A549 (cell line): Measurements from ENCODE around the gene TMEM231. TPM values are rescaled to one million over a fixed set of nuclear protein-coding genes. Genes with fewer than 3 reads are reported as not detected.
A peak's percentile ranks its signal among the peaks of the same experiment; 100 is the strongest.
"Not testable (repeated sequence)": the region's sequence is repeated elsewhere in the genome, so short reads cannot be mapped to it uniquely, and the experiment has no call there.

ENCODE experiments used
- ATAC-seq, 2 experiments: fragments of 200-7000 bp in 1 of 2; fragments of >200 bp in 1 of 2; cut with Nextera tagmentation in 1 of 2; cut with Tn5 transposase in 1 of 2; 3 replicates each; pipeline versions ENCODE4 v1.8.0 to v1.9.1; 2018 to 2020; ENCODE audit warnings: mild to moderate bottlenecking in 1 of 2, moderate library complexity in 1 of 2
- CTCF ChIA-PET: fragments of 300-600 bp; sonication (Branson Sonifier 250); formaldehyde crosslinking; extraction: SDS; loops from one replicate; lab custom pipeline; 2021; ENCODE audit warnings: antibody characterized with exemption, inconsistent platforms; lab: Yijun Ruan, JAX
- POLR2A ChIA-PET: fragments of 350-600 bp; formaldehyde crosslinking; extraction: SDS; loops from one replicate; lab custom pipeline; 2021; ENCODE audit warnings: antibody characterized with exemption, inconsistent platforms; lab: Yijun Ruan, JAX
- DNase-seq, 2 experiments: peaks; one replicate each; pipeline versions ENCODE4 v3.0.0 to v3.0.0-alpha.2; 2011 to 2016; ENCODE audit warnings: low read depth in 1 of 2, low spot score in 1 of 2
- FAIRE-seq: peaks from 2 replicates; lab custom pipeline; 2011; peaks lifted over from hg19 to GRCh38; lab: Jason Lieb, UNC
- H3K27ac ChIP-seq, 2 experiments: fragments of >200 bp; sonication (Bioruptor Twin); formaldehyde crosslinking; 3 replicates each; pipeline ENCODE4 v1.5.1; 2016 to 2017
- H3K4me1 ChIP-seq: fragments of >200 bp; sonication (Bioruptor Twin); formaldehyde crosslinking; 3 replicates; pipeline ENCODE4 v1.6.1; 2016
- H3K4me2 ChIP-seq: fragments of >200 bp; sonication (Bioruptor Twin); formaldehyde crosslinking; 3 replicates; pipeline ENCODE4 v1.6.1; 2016
- H3K4me3 ChIP-seq: fragments of >200 bp; sonication (Bioruptor Twin); formaldehyde crosslinking; 3 replicates; pipeline ENCODE4 v1.5.1; 2016
- H3K9me3 ChIP-seq: fragments of >200 bp; sonication (Bioruptor Twin); formaldehyde crosslinking; 3 replicates; pipeline ENCODE4 v1.6.1; 2016
- CBX2 ChIP-seq: fragments of 200-600 bp; sonication (generic); IDR thresholded peaks from 2 replicates; pipeline ENCODE4 v1.6.1; 2016; ENCODE audit warnings: low read depth, mild to moderate bottlenecking, borderline replicate concordance
- CBX8 ChIP-seq: fragments of 200-600 bp; sonication (generic); IDR thresholded peaks from 2 replicates; pipeline ENCODE4 v1.6.1; 2016
- CEBPB ChIP-seq, 2 experiments: fragments of >200 bp in 1 of 2; sonication (Bioruptor Twin) in 1 of 2; formaldehyde crosslinking in 1 of 2; IDR thresholded peaks; 2 replicates each; pipeline ENCODE4 v1.6.1; 2012 to 2016
- CHD2 ChIP-seq: fragments of 150-350 bp; IDR thresholded peaks from 2 replicates; pipeline ENCODE4 v1.6.1; 2014; ENCODE audit warnings: low read length; ENCODE audit not compliant: partially characterized antibody
- EHF ChIP-seq: fragments of 250-450 bp; sonication (Bioruptor Pico); IDR thresholded peaks from 2 replicates; pipeline ENCODE4 v1.5.0; 2020; ENCODE audit warnings: mild to moderate bottlenecking
- ELK1 ChIP-seq: fragments of 150-350 bp; IDR thresholded peaks from 2 replicates; pipeline ENCODE4 v1.6.1; 2014; ENCODE audit warnings: low read depth, mild to moderate bottlenecking, low read length
- EP300 ChIP-seq, 2 experiments: fragments of >200 bp; sonication (Bioruptor Twin); formaldehyde crosslinking; IDR thresholded peaks; 2 replicates in 1 of 2; 3 replicates in 1 of 2; pipeline ENCODE4 v1.6.1; 2016 to 2017
- HDAC2 ChIP-seq: fragments of 200-600 bp; sonication (generic); IDR thresholded peaks from 2 replicates; pipeline ENCODE4 v1.6.1; 2016
- HOXA7 ChIP-seq: fragments of 250-450 bp; sonication (Bioruptor Pico); IDR thresholded peaks from 2 replicates; pipeline ENCODE4 v1.5.0; 2020; ENCODE audit warnings: mild to moderate bottlenecking, moderate library complexity
- HOXB13 ChIP-seq: fragments of 250-450 bp; sonication (Bioruptor Pico); IDR thresholded peaks from 2 replicates; pipeline ENCODE4 v1.5.0; 2020; ENCODE audit warnings: low read depth, mild to moderate bottlenecking, moderate library complexity
- HOXB5 ChIP-seq: fragments of 250-450 bp; sonication (Bioruptor Pico); IDR thresholded peaks from 2 replicates; pipeline ENCODE4 v1.5.0; 2020; ENCODE audit warnings: mild to moderate bottlenecking, moderate library complexity
- JUN ChIP-seq, 2 experiments: fragments of >200 bp; sonication (Bioruptor Twin); formaldehyde crosslinking; IDR thresholded peaks; 2 replicates in 1 of 2; 3 replicates in 1 of 2; pipeline ENCODE4 v1.6.1; 2016 to 2017
- JUNB ChIP-seq: fragments of >200 bp; sonication (Bioruptor Twin); formaldehyde crosslinking; IDR thresholded peaks from 2 replicates; pipeline ENCODE4 v1.6.1; 2016
- KDM1A ChIP-seq: fragments of 200-600 bp; sonication (generic); IDR thresholded peaks from 2 replicates; pipeline ENCODE4 v1.6.1; 2016; ENCODE audit warnings: low read depth, mild to moderate bottlenecking
- KDM5A ChIP-seq: fragments of 200-600 bp; sonication (generic); IDR thresholded peaks from 2 replicates; pipeline ENCODE4 v1.6.1; 2016; ENCODE audit warnings: antibody characterized with exemption, mild to moderate bottlenecking
- MAZ ChIP-seq: fragments of 150-350 bp; IDR thresholded peaks from 2 replicates; pipeline ENCODE4 v1.6.1; 2014; ENCODE audit warnings: antibody characterized with exemption, low read depth, low read length, borderline replicate concordance
- MYC ChIP-seq: IDR thresholded peaks from 2 replicates; pipeline ENCODE4 v1.6.1; 2012; ENCODE audit warnings: mild to moderate bottlenecking, inconsistent platforms, low read length, improper control_type of control experiment, borderline replicate concordance
- NFE2L2 ChIP-seq: fragments of 150-350 bp; conservative IDR thresholded peaks from 2 replicates; pipeline ENCODE4 v1.6.1; 2014; ENCODE audit warnings: low read length
- NPAS2 ChIP-seq: fragments of 250-450 bp; sonication (Bioruptor Pico); IDR thresholded peaks from 2 replicates; pipeline ENCODE4 v1.8.0; 2022; ENCODE audit warnings: mild to moderate bottlenecking, moderate library complexity, borderline replicate concordance
- PBX3 ChIP-seq: IDR thresholded peaks from 2 replicates; pipeline ENCODE4 v1.6.1; 2012
- RAD21 ChIP-seq, 2 experiments: fragments of >200 bp in 1 of 2; sonication (Bioruptor Twin) in 1 of 2; formaldehyde crosslinking in 1 of 2; IDR thresholded peaks in 1 of 2; conservative IDR thresholded peaks in 1 of 2; 2 replicates in 1 of 2; 3 replicates in 1 of 2; pipeline ENCODE4 v1.6.1; 2012 to 2018; ENCODE audit warnings: inconsistent platforms in 1 of 2
- RFX5 ChIP-seq: fragments of 450-650 bp; IDR thresholded peaks from 2 replicates; pipeline ENCODE4 v1.7.1; 2014; ENCODE audit warnings: antibody characterized with exemption, mild to moderate bottlenecking, moderate library complexity
- RNF2 ChIP-seq: fragments of 200-600 bp; sonication (generic); IDR thresholded peaks from 2 replicates; pipeline ENCODE4 v1.6.1; 2016; ENCODE audit warnings: low read depth, mild to moderate bottlenecking, antibody characterized with exemption, moderate library complexity, borderline replicate concordance
- SREBF2 ChIP-seq: fragments of 450-650 bp; IDR thresholded peaks from 2 replicates; pipeline ENCODE4 v1.6.1; 2014; ENCODE audit warnings: mild to moderate bottlenecking, moderate library complexity
- TFCP2L1 ChIP-seq: fragments of 250-450 bp; sonication (Bioruptor Pico); IDR thresholded peaks from 2 replicates; pipeline ENCODE4 v1.5.0; 2021; ENCODE audit warnings: mild to moderate bottlenecking
- TP53 ChIP-seq: fragments of 250-450 bp; sonication (Bioruptor Pico); IDR thresholded peaks from 2 replicates; pipeline ENCODE4 v1.5.0; 2021; ENCODE audit warnings: mild to moderate bottlenecking, moderate library complexity
- ZFP36 ChIP-seq: fragments of 450-650 bp; IDR thresholded peaks from 2 replicates; pipeline ENCODE4 v1.6.1; 2014; ENCODE audit warnings: borderline replicate concordance; ENCODE audit not compliant: partially characterized antibody
- ZNF302 ChIP-seq: fragments of 250-450 bp; sonication (Bioruptor Pico); IDR thresholded peaks from 2 replicates; pipeline ENCODE4 v1.9.0; 2021; ENCODE audit warnings: inconsistent platforms, mild to moderate bottlenecking, moderate library complexity
- ZSCAN20 ChIP-seq: fragments of 250-450 bp; sonication (Bioruptor Pico); IDR thresholded peaks from 2 replicates; pipeline ENCODE4 v1.8.0; 2022; ENCODE audit warnings: mild to moderate bottlenecking, moderate library complexity
- WGBS: methylation state at CpG from one replicate; pipeline ENCODE4 v1.1.6; 2017; ENCODE audit errors: missing lambda C conversion rate; 5-methylcytosine and 5-hydroxymethylcytosine counted together
- polyA plus RNA-seq, 4 experiments: library from polyadenylated mRNA; depleted of rRNA in 3 of 4; stranded (reverse); fragments of >200 nt; fragmentation: RNase III in 1 of 4; extraction: RNeasy Plus Mini Kit Qiagen cat#74134 plus additional on column Dnase treatment in 1 of 4; gene quantifications; 2 replicates in 3 of 4; 3 replicates in 1 of 4; pipeline ENCODE4 v1.2.3, GENCODE V29; 2011 to 2017

Gene TMEM231
- polyA plus RNA-seq, 2 of the 4 experiments (the other 2 are of a cell fraction) = 5.3 to 11.4 TPM

DNA sequence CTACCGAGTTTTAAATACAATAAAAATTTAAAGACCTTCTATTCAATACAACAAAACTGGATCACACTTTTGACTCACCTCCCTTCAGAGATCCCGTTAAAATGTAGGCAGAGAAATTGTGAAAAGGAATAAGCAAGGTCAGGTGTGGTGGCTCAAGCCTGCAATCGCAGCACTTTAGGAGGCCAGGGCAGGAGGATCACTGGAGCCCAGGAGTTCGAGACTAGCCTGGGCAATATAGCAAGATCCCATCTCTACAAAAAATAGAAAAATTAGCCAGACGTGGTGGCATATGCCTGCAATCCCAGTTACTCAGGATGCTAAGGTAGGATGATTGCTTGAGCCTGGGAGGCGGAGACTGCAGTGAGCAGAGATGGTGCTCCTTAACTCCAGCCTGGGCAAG is 36.9 kb downstream of the TMEM231 start:
- POLR2A ChIA-PET = no interaction called here
- WGBS = 86% methylated on average over 6 of the region's 6 CpGs
- no peak overlapping the region for H3K4me3 ChIP-seq
- no peak overlapping the region for H3K27ac ChIP-seq
- TF ChIP-seq EHF (CRISPR knock-in tag) (no peak), RNF2 (no peak), NFE2L2 (no peak), NPAS2 (CRISPR knock-in tag) (no peak), ELK1 (no peak), CBX2 (no peak), JUNB (no peak), MAZ (no peak), TP53 (CRISPR knock-in tag) (no peak), CBX8 (no peak), MYC (no peak), CHD2 (no peak)
- CTCF ChIA-PET = interaction anchor here (0.6 to 11.5 kb wide), 5 partner anchors 7 to 65 kb away, joined by 3 to 209 read pairs (median 19); partner anchors contain the start of gene TMEM170A
- no peak overlapping the region for H3K4me2 ChIP-seq
- no peaks in the 10 kb centered on the region; the same call in 2 of the 3 replicates for H3K4me1 ChIP-seq
- H3K9me3 ChIP-seq = no peaks in the 10 kb centered on the region
- FAIRE-seq = no peak
- DNase-seq = no peak
- ATAC-seq = no peak

GRCh38 chr16:75516189-75516966 is 39.7 kb downstream of the TMEM231 start:
- H3K27ac ChIP-seq = peak overlapping the region; percentile 93 to 99
- WGBS = 21% methylated on average over 26 of the region's 42 CpGs
- H3K9me3 ChIP-seq, DNase-seq, FAIRE-seq, H3K4me1 ChIP-seq: not testable (repeated sequence)
- POLR2A ChIA-PET = interaction anchor here (0.6 to 1.5 kb wide), 10 partner anchors 8 to 131 kb away, joined by 3 to 10 read pairs (median 4); partner anchors contain the start of genes CFDP1, KARS1, TERF2IP and TMEM231
- peak overlapping the region; percentile 84 for H3K4me3 ChIP-seq
- peak; percentile 64 to 68 for ATAC-seq
- peak overlapping the region; percentile 82 for H3K4me2 ChIP-seq
- CTCF ChIA-PET = interaction anchor here (0.6 to 11.5 kb wide), 45 partner anchors 7 to 531 kb away, joined by 3 to 209 read pairs (median 6); partner anchors contain the start of genes ADAT1, CHST5, CHST6 and KARS1

- TF ChIP-seq EHF (CRISPR knock-in tag) (no peak), RNF2 (no peak), RAD21 (conservative IDR thresholded peaks at IDR 0.05 in 1 of 2, IDR thresholded peaks at IDR 0.05 in 1 of 2) (no peak), NFE2L2 (no peak), ZFP36 (no peak), KDM1A (no peak), HOXB13 (CRISPR knock-in tag) (no peak)
- WGBS = 92% methylated on average over 11 of the region's 11 CpGs
- no peak for FAIRE-seq
- no peak for DNase-seq
- Histone ChIP-seq H3K9me3 (no peaks in the 10 kb centered on the region), H3K4me2 (no peak overlapping the region), H3K4me1 (peaks cover 8% of the 10 kb centered on the region), H3K27ac (no peak overlapping the region), H3K4me3 (no peak overlapping the region)
- no peak for ATAC-seq
- ChIA-PET CTCF (interaction anchor here (0.6 to 11.5 kb wide), 3 partner anchors 9 to 44 kb away, joined by 3 to 209 read pairs (median 3); partner anchors contain the start of gene TMEM170A), POLR2A (no interaction called here)
Measured at GRCh38 chr16:75514296-75514695, 41.8 kb downstream of the TMEM231 start.

GRCh38 chr16:75506574-75506973 is 49.5 kb downstream of the TMEM231 start:
- peak overlapping the region; percentile 54 to 73 for H3K27ac ChIP-seq
- POLR2A ChIA-PET = interaction anchor here (1.3 kb wide), 1 partner anchor 11 kb away, joined by 7 read pairs; no protein-coding TSS in a partner anchor
- ATAC-seq (peak; percentile 40 to 68), DNase-seq (peak; percentile 38 to 73), FAIRE-seq (no peak)
- 30% methylated on average over 7 of the region's 7 CpGs for whole genome bisulfite sequencing
- no peak for TF ChIP-seq ZNF302 (CRISPR knock-in tag)
- TF ChIP-seq RFX5 = no peak
- no peak for TF ChIP-seq HDAC2
- no peak for TF ChIP-seq HOXB5 (CRISPR knock-in tag)
- peak; percentile 46 to 58; a peak in 2 of 4 replicates for TF ChIP-seq CEBPB (IDR thresholded peaks at IDR 0.05)
- no peak for TF ChIP-seq EP300 (IDR thresholded peaks at IDR 0.05)
- TF ChIP-seq PBX3 = no peak
- TF ChIP-seq ZSCAN20 (CRISPR knock-in tag) = no peak
- TF ChIP-seq TFCP2L1 (CRISPR knock-in tag) = no peak
- no peak for TF ChIP-seq TP53 (CRISPR knock-in tag)
- no peak for TF ChIP-seq KDM5A
- TF ChIP-seq NFE2L2 = no peak
- 0 out of 5 replicates have a peak, but pooled peaks of 1 of the 2 experiments have one; percentile 27 for TF ChIP-seq JUN (IDR thresholded peaks at IDR 0.05)
- no peak for TF ChIP-seq SREBF2
- no peak for TF ChIP-seq HOXA7 (CRISPR knock-in tag)
- peaks cover 32% of the 10 kb centered on the region for H3K4me1 ChIP-seq
- peak overlapping the region; percentile 38 for H3K4me2 ChIP-seq
- 0 out of 3 replicates have a peak, but pooled peaks cover 3% of the 10 kb centered on the region for H3K9me3 ChIP-seq
- CTCF ChIA-PET = interaction anchor here (1.3 kb wide), 2 partner anchors 11 to 22 kb away, joined by 3 to 8 read pairs; no protein-coding TSS in a partner anchor
- H3K4me3 ChIP-seq = no peak overlapping the region
